ENCODE results near the gene ADAM12.
"Not testable (repeated sequence)": the region's sequence is repeated elsewhere in the genome, so short reads cannot be mapped to it uniquely, and the experiment has no call there.

The ADAM12 gene

DNA sequence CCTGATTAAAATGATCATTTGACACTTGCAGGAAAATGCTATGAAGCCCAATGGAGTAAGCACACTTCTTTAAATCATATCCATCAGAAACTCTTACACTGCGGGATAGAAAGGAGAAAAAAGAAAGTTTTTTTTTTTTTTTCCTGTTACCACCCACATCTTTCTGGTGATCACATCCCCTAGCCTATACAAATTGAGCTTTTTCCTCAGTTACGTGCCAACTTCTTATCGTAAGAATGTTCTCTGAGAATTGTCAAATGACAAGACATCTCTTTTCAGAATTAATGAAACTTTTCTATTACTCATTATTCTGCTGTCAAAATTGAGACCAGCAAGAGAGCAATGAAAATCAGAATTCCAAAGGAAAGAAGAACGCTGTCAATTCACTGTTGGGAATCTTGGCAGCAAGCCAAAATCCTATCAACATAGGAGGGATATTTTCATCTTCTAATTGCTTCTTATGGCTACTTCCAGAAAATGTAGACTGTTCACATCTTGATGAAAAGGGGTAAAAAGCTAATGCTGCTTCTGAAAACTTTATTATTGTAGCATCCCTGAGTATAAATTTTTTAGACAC is 179.5 kb downstream of the ADAM12 start:
- no peak for FAIRE-seq

GRCh38 chr10:126207851-126208250 is 180.4 kb downstream of the ADAM12 start:
- FAIRE-seq, result no peak

- FAIRE-seq, result no peak
Observed at GRCh38 chr10:126207313-126207771, 180.9 kb downstream of the ADAM12 start.

DNA sequence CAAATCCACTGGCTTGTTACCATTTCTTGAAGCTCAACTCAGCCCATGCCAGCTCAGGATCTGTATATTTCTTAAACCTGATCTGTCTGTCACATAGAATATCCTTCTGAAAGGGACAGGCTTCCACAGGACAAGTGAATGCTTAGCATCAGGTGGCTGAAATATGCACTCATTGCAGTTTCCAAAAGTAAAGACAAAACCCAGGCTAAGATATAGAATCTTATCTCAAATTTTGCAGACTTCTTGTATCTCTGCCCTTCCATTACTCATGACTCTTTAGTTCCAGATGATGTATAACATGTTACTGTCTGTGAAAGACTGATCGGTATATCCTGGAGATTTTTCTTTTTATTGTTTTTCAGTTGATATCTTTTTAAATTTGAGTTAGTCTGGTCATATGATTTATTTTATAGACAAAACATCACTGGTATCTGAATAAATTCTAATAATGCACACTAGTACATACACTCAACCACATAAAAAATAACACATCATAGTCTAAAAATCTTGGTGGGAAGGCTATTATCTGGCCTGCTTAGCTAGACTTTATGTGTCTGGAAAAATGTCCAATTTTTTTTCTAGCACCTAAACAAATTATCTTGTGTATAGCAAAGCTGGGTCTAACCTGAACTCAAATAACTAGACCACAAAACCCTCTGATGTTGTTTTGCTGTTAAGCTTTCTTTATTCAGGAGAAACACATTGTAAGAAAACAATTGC is 182.6 kb downstream of the ADAM12 start:
- no peak for FAIRE-seq

DNA sequence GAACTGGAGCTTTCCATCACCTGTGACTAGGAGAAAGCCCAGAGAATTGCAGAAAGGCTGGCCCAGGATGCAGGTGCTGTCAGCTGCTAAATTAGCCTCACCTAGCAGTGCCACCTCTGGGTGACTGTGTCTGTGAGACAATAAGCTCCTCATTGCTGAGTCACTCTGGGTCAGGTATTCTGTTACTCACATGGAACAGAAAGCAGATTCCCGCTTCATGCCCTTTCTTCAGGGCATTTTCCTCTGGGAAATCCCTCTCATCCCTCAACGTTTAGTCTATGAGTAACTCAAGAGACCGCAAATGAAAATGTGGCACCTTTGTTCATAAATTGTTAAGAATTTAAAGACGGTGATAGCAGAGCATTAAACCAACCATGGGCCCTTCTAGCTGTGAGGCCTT is 184.0 kb downstream of the ADAM12 start:
- no peak for FAIRE-seq

- no peak for FAIRE-seq
Observed at GRCh38 chr10:126203746-126204145, 184.5 kb downstream of the ADAM12 start.

- no peak for FAIRE-seq
Observed at GRCh38 chr10:126201603-126202002, 186.7 kb downstream of the ADAM12 start.

GRCh38 chr10:126199221-126199998 is 188.9 kb downstream of the ADAM12 start:
- FAIRE-seq, result no peak

- FAIRE-seq, result no peak
Observed at GRCh38 chr10:126198681-126199080, 189.6 kb downstream of the ADAM12 start.

DNA sequence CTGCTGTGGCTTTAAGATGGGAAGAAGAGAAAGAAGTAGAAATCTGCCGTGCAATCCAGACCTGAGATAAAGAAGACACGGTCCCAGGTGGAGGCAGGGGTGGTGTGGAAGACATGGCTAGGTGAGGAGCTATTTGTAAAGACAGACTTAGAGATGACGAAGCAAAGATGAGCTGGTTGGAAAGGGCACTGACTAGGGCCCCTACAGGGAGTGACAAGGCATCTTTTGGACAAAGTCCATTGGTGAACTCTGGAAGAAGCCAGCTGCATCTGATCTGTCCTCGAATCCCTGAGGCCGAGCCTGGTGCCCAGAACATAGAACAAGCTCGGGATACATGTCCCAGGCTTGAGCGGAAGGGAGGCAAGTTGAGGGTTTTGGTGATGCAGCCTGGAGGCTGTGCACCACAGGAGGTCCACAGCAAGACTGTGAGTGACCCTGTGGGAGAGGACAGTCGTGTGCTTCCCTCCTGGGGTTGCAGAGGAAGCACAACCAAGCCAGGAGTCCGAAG is 191.2 kb downstream of the ADAM12 start:
- FAIRE-seq, result no peak

GRCh38 chr10:126196281-126196680 is 192.0 kb downstream of the ADAM12 start:
- FAIRE-seq, result no peak

DNA sequence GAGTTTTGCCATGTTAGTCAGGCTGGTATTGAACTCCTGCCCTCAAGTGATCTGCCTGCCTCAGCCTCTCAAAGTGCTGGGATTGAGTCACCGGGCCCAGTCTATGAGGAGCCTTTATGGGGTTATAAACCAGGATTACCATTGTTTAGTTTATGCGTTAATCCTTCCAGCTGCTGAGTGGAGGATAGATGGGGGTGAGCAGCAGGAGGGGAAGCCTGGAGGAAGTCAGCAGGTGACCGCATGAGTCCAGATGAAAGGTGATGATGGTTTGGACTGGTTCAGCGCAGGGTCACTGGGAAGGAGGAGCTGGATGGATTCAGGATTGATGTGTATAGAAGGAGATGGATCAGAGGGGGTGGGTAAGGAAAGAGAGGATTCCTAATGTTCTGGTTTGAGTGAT is 197.1 kb downstream of the ADAM12 start:
- FAIRE-seq, result no peak

DNA sequence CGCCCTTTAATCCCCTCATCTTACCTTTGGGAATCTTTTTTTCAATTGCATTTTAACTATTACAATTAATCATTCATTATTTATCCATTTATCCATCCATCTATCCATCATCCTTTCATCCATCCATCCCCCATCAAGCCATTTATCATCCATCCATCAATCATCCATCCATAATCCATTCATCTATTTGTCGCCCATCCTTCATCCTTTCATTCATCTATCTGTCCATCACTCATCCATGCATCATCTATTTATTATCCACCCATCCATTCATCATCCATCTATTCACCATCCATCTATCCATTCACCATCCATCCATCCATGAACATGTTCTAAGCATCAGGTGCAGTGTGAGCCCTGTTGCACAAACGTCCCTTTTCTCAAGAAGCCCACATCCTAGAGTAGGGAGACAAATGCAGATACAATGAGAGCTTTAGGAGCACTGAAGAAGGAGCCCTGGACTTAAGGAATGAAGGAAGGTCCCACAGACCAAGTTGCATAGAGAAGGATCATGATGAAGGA is 199.5 kb downstream of the ADAM12 start:
- FAIRE-seq, result no peak

GRCh38 chr10:126187399-126187798 is 200.9 kb downstream of the ADAM12 start:
- no peak for FAIRE-seq

- no peak for FAIRE-seq
Observed at GRCh38 chr10:126186766-126187165, 201.5 kb downstream of the ADAM12 start.

DNA sequence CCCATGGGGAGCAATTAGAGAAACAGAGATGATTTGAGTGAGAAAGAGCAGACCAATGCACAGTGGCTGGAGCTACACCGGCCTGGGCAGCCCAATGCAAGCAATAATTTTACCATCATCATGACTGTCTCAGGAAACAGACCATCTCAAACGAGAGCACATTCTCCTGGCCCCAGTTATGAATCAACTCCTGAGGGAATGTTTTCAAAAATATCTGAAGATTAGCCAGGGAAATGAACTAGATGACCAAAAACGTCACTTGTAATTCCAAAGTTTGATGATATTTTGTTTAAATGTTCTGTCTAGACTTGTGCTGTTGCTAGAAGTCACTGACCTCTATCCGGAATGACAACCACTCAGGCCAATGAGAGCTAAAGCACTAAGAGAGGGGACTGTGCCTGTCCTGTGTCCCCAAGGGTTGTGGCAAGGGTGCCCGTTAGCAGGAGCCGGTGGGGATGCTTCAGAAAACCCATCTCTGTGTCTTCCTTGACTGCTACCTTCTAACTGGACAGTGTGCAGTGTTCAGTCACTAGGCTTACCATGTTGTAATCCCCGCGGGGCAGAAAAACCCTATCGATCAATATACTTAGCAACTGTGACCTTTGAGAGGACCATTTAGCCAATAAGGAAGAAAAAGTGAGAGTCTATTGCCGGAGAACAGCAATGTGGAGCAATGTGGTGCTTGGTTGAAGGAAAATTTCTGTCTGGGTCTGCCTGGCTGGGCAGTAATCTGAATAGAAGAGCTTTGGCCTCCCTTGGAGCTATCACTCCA is 202.4 kb downstream of the ADAM12 start:
- FAIRE-seq, result no peak

- no peak for FAIRE-seq
Observed at GRCh38 chr10:126181626-126182025, 206.7 kb downstream of the ADAM12 start.

DNA sequence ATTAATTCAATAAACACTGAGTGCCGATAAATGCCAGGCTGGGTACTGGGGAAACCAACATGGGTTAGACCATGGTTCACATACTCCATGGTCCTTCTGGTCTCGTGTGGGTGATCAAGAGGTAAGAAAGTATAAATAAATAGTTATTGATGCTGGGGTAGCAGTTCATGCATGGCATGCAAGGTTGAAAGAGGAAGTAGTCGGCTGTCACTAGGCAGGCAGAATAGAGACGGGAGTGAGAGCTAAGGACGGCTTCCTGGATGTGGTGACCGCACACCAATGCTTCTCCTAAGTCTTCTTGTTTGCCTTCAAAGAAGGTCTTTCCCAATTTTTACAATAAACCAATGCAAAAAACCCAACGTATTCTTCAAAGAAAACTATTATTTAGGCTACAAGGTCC is 208.6 kb downstream of the ADAM12 start:
- FAIRE-seq, result no peak

- no peak for FAIRE-seq
Observed at GRCh38 chr10:126177417-126178030, 210.8 kb downstream of the ADAM12 start.

- no peak for FAIRE-seq
Observed at GRCh38 chr10:126175641-126176262, 212.5 kb downstream of the ADAM12 start.

DNA sequence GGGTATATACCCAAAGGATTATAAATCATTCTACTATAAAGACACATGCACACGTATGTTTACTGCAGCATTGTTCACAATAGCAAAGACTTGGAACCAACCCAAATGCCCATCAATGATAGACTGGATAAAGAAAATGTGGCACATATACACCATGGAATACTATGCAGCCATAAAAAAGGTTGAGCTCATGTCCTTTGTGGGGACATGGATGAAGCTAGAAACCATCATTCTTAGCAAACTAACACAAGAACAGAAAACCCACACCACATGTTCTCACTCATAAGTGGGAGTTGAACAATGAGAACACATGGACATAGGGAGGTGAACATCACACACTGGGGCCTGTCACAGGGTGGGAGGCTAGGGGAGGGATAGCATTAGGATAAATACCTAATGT is 215.5 kb downstream of the ADAM12 start:
- FAIRE-seq, result not testable (repeated sequence)

GRCh38 chr10:126171555-126171954 is 216.7 kb downstream of the ADAM12 start:
- FAIRE-seq, result no peak
